Measurements from ENCODE around the gene SNPH.

SNPH gene

GRCh38 chr20:1229541-1229940 lies 36.6 kb upstream of the SNPH start:
- peaks cover 52% of the 10 kb centered on the region for H3K27me3 Mint-ChIP-seq (ENCODE audit: low read depth, poor library complexity)
- no peak overlapping the region for H3K27ac Mint-ChIP-seq
- H3K4me3 Mint-ChIP-seq = no peak overlapping the region
- H3K9me3 Mint-ChIP-seq = no peaks in the 10 kb centered on the region
- DNase-seq = no peak
- H3K36me3 Mint-ChIP-seq (ENCODE audit: low read depth) = no peaks in the 10 kb centered on the region
- TF ChIP-seq, protein P1, sequence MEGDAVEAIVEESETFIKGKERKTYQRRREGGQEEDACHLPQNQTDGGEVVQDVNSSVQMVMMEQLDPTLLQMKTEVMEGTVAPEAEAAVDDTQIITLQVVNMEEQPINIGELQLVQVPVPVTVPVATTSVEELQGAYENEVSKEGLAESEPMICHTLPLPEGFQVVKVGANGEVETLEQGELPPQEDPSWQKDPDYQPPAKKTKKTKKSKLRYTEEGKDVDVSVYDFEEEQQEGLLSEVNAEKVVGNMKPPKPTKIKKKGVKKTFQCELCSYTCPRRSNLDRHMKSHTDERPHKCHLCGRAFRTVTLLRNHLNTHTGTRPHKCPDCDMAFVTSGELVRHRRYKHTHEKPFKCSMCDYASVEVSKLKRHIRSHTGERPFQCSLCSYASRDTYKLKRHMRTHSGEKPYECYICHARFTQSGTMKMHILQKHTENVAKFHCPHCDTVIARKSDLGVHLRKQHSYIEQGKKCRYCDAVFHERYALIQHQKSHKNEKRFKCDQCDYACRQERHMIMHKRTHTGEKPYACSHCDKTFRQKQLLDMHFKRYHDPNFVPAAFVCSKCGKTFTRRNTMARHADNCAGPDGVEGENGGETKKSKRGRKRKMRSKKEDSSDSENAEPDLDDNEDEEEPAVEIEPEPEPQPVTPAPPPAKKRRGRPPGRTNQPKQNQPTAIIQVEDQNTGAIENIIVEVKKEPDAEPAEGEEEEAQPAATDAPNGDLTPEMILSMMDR (IDR thresholded peaks at IDR 0.05) = no peak
- H3K4me1 Mint-ChIP-seq = peaks cover 13% of the 10 kb centered on the region

DNA sequence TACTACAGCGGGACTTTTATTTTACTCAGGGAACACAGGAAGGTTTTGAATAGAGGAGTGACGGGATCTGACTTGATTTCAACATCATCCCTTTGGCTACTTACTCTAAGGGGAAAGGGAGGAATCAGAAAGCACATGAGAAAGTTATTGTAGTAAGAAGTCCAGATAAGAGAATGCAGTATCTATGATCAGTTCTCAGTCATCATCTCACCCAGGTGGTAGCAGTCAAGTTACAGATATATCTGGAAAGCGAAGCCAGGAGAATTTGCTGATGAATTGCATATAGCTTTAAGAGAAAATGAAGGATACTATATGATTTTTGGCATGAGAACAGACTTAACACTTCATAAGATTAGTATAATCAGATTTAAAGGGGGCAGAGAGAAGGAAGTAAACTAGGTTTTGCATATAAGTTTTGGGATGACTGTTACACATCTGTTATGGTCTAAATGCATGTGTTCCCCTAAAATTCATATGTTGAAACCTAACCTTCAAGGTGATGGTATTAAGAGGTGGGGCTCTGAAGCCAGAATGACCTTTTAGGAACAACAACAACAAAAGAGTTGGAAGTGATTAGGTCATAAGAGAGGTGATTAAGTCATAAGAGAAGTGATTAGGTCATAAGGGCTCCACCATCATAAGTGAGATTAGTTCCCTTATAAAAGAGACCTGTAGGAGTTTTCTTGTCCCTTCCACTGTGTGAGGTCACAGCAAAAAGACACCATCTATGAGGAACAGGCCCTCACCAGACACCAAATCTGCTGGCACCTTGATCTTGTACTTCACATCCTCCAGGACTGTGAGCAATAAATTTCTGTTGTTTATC lies 33.6 kb upstream of the SNPH start:
- Mint-ChIP-seq H3K4me3 (no peak overlapping the region), H3K36me3 (ENCODE audit: low read depth) (no peaks in the 10 kb centered on the region), H3K9me3 (no peaks in the 10 kb centered on the region), H3K27ac (no peak overlapping the region), H3K27me3 (ENCODE audit: low read depth, poor library complexity) (peaks cover 41% of the 10 kb centered on the region), H3K4me1 (peaks cover 9% of the 10 kb centered on the region)
- TF ChIP-seq, protein P1 (IDR thresholded peaks at IDR 0.05) = no peak
- DNase-seq = no peak

- H3K36me3 Mint-ChIP-seq (ENCODE audit: low read depth) = no peaks in the 10 kb centered on the region
- no peaks in the 10 kb centered on the region for H3K9me3 Mint-ChIP-seq
- H3K4me1 Mint-ChIP-seq = peaks cover 17% of the 10 kb centered on the region
- H3K27ac Mint-ChIP-seq = no peak overlapping the region
- peaks cover 12% of the 10 kb centered on the region for H3K27me3 Mint-ChIP-seq (ENCODE audit: low read depth, poor library complexity)
- no peak for DNase-seq
- no peak overlapping the region for H3K4me3 Mint-ChIP-seq
- TF ChIP-seq, protein P1 (IDR thresholded peaks at IDR 0.05) = no peak
Measured at GRCh38 chr20:1240549-1240948, 25.5 kb upstream of the SNPH start.

DNA sequence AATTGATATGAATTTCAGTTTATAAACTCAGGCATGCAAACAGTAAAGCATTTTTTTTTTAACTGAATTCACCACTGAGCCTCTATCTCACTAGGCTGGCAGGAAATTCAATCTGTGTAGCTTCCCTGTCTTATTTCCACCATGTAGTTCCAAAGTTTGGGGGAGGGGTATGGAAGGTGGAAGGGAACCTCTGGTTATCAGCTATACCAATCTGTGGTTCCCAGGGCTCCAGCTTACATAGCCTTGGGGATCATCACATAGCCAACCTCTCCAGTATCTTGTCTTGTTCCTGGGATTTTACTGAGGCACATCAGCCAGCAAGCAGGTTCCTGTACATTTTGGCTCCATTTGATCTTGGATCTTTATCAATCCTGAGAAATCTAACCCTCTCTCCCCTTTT lies 24.6 kb upstream of the SNPH start:
- no peak for DNase-seq
- H3K27me3 Mint-ChIP-seq (ENCODE audit: low read depth, poor library complexity) = peaks cover 11% of the 10 kb centered on the region

DNA sequence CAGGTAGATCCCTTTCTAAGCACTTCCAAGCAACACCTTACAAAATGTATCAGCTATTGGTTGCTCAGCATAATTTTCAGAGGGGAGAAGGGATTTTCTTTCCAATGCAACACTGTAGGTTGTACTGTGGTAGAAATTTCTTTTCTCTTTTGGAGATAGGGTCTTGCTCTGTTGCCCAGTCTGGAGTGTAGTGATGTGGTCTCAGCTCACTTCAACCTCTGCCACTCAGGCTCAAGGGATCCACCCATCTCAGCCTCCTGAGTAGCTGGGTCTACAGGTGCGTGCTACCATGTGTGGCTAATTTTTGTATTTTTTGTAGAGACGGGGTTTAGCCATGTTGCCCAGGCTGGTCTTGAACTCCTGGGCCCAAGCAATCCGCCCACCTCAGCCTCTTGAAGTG lies 24.0 kb upstream of the SNPH start:
- no peak overlapping the region for H3K4me3 Mint-ChIP-seq
- DNase-seq = no peak
- H3K36me3 Mint-ChIP-seq (ENCODE audit: low read depth) = no peaks in the 10 kb centered on the region
- TF ChIP-seq, protein P1 (IDR thresholded peaks at IDR 0.05) = no peak
- peaks cover 17% of the 10 kb centered on the region for H3K4me1 Mint-ChIP-seq
- H3K9me3 Mint-ChIP-seq = no peaks in the 10 kb centered on the region
- H3K27me3 Mint-ChIP-seq (ENCODE audit: low read depth, poor library complexity) = peaks cover 4% of the 10 kb centered on the region
- H3K27ac Mint-ChIP-seq = no peak overlapping the region

More for the DNA sequence above, 24.6 kb upstream of the SNPH start:
- H3K4me1 Mint-ChIP-seq = peaks cover 17% of the 10 kb centered on the region
- no peak overlapping the region for H3K27ac Mint-ChIP-seq
- H3K36me3 Mint-ChIP-seq (ENCODE audit: low read depth) = no peaks in the 10 kb centered on the region
- TF ChIP-seq, protein P1 (IDR thresholded peaks at IDR 0.05) = no peak
- no peak overlapping the region for H3K4me3 Mint-ChIP-seq
- H3K9me3 Mint-ChIP-seq = no peaks in the 10 kb centered on the region

DNA sequence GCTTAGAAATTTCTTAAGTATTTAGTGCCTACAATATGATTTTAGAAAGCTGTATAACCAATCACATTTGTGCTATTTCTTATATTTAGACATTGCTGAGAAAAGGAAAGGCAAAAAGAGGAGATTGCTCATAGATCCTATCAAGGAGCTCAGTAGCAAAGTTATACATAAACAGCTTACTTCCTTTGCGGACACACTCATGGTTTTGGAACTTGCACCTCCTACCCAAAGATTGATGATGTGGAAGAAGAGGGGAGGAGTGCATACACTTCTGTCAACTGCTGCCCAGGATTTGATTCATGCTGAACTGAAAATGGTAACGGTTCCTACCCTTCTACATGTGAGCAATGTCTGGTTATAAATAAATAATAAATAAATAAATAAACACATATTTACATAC lies 23.6 kb upstream of the SNPH start:
- TF ChIP-seq, protein P1 (IDR thresholded peaks at IDR 0.05) = no peak
- no peaks in the 10 kb centered on the region for H3K9me3 Mint-ChIP-seq
- no peak for DNase-seq
- H3K4me1 Mint-ChIP-seq = peaks cover 17% of the 10 kb centered on the region
- no peaks in the 10 kb centered on the region for H3K36me3 Mint-ChIP-seq (ENCODE audit: low read depth)
- H3K27me3 Mint-ChIP-seq (ENCODE audit: low read depth, poor library complexity) = peaks cover 4% of the 10 kb centered on the region
- no peak overlapping the region for H3K27ac Mint-ChIP-seq
- no peak overlapping the region for H3K4me3 Mint-ChIP-seq
